ENCODE measurements around the gene SYNE1.
A peak's percentile ranks its signal among the peaks of the same experiment; 100 is the strongest.

The SYNE1 gene

DNA sequence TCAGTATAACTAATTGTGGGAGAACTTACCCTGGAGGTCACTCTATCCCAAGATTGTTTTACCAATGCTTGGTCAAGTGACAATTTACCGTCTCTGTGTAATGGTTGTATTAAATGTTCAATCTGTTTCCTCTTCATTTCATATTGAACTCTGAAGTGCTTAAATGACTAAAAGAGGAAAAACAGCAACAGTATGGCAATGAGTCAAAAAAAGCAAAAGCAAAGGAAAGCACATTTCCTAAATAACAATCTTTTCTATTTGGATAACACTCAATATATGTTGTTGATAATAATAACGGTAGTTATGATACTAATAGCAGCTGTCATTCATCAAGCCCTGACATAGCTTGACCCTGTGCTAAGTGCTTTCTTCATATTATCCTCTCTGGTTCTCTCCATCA lies 152.4 kb downstream of the SYNE1 start:
- no peak overlapping the region for H3K27ac ChIP-seq
- no peak for TF ChIP-seq Cebpa-rat (IDR thresholded peaks at IDR 0.05)
- no peak overlapping the region for H3K4me3 ChIP-seq
- H3K9ac ChIP-seq: no peak overlapping the region
- no peak overlapping the region for H3K4me2 ChIP-seq
- no peaks in the 10 kb centered on the region for H4K20me1 ChIP-seq
- no peaks in the 10 kb centered on the region for H3K4me1 ChIP-seq
- no peaks in the 10 kb centered on the region for H3K36me3 ChIP-seq
- H3K9me3 ChIP-seq (replicated peaks in 1 of 11): no peaks in the 10 kb centered on the region
- no peaks in the 10 kb centered on the region for H3K27me3 ChIP-seq

DNA sequence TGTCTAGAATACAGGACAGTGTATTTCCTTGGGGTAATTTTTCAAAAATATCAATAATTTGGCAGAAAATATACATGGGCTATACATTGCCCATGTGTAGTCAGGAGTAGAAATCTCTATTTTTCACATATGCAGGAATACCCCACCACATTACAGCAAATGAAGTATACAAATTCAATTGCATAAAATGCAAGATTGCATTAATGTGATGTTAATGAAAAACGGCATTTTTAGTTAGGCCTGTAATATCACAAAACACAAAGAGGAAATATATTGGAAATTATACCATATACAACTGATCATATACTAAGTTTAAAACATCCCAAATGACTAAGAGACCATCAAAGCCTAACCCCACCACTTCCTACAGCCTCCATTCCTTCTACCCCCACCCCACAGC lies 154.9 kb downstream of the SYNE1 start:
- H3K27me3 ChIP-seq: no peaks in the 10 kb centered on the region
- H3K9me3 ChIP-seq (replicated peaks in 1 of 11): no peaks in the 10 kb centered on the region
- H3K9ac ChIP-seq: no peak overlapping the region
- no peak overlapping the region for H3K4me2 ChIP-seq
- no peaks in the 10 kb centered on the region for H3K36me3 ChIP-seq
- H4K20me1 ChIP-seq: no peaks in the 10 kb centered on the region
- H3K27ac ChIP-seq: no peak overlapping the region
- no peak overlapping the region for H3K4me3 ChIP-seq
- no peak for TF ChIP-seq Cebpa-rat (IDR thresholded peaks at IDR 0.05)
- H3K4me1 ChIP-seq: no peaks in the 10 kb centered on the region

DNA sequence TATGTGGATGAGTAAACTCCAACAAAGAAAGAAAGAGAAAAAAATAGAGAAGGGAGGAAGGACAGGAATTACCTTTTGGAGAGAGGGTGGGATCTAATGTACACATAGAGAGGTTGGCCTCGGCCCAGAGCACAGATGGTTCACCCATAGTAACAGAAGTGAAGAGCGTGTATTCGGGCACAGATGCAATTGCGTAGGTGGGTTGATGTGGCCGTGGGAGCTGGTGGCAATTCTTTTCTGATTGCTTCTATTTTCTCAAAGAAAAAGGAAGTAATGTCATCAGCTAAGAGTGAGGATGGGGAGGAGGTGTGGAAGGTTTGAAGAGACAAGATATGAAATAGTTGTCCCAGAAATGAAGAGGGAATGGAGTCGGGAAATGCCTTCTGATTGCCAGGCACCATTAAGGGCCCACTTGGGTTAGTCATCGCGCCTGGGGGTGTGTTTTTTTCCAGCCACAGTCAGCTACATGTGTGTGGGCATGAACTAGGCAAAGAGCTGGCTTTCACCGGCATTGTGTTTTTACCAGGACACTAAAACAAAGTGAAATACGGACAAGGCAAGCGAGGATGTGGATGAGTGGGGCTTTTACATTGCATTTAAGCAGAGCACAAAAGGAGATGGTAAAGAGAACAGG lies 158.7 kb downstream of the SYNE1 start:
- no peak overlapping the region for H3K4me2 ChIP-seq
- H3K27ac ChIP-seq: no peak overlapping the region
- no peaks in the 10 kb centered on the region for H3K4me1 ChIP-seq
- H4K20me1 ChIP-seq: no peaks in the 10 kb centered on the region
- no peaks in the 10 kb centered on the region for H3K27me3 ChIP-seq
- H3K9me3 ChIP-seq (replicated peaks in 1 of 11): no peaks in the 10 kb centered on the region
- no peak for TF ChIP-seq Cebpa-rat (IDR thresholded peaks at IDR 0.05)
- H3K9ac ChIP-seq: no peak overlapping the region
- no peaks in the 10 kb centered on the region for H3K36me3 ChIP-seq
- H3K4me3 ChIP-seq: no peak overlapping the region

DNA sequence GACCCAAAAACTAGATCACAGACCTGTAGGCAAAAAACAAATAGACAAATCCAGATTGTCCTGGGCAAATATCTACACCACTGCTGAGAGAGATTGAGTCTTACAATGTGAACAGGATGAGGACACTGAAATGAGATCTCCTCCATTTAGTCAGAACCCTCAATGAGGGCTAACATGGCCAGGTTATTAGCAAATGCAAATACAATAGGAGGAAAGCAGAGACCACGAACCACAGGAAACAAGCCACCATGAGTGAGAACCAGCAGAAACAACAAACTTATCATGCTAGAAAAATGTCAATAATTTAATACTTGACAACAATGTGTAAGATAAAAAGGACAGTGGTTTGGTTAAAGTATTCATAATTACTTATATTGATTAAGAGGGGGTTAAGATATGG lies 162.8 kb downstream of the SYNE1 start:
- H3K9ac ChIP-seq: no peak overlapping the region
- no peaks in the 10 kb centered on the region for H3K9me3 ChIP-seq (replicated peaks in 1 of 11)
- H3K36me3 ChIP-seq: no peaks in the 10 kb centered on the region
- TF ChIP-seq Cebpa-rat (IDR thresholded peaks at IDR 0.05): no peak
- H4K20me1 ChIP-seq: no peaks in the 10 kb centered on the region
- H3K4me3 ChIP-seq: no peak overlapping the region
- no peaks in the 10 kb centered on the region for H3K27me3 ChIP-seq
- no peak overlapping the region for H3K27ac ChIP-seq
- no peak overlapping the region for H3K4me2 ChIP-seq
- no peaks in the 10 kb centered on the region for H3K4me1 ChIP-seq

DNA sequence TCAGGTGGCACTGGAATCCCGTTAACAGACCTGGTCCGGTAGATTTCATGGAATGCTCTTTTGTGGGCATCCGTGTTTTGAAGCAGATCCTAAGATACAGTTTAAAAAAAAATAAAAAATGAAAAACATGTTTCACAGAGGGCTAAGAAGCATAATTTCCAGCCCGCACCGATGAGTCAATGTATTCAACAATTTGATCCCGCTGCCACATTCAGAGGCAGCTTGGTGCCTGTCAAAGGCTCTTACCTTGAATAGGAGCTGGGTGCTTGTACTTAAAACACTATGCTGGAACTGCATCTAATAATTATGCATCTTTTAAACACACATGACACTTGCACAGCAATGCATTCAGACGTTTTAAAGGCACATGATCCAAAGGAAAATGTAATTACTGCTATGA lies 164.8 kb downstream of the SYNE1 start:
- Histone ChIP-seq H3K27ac (no peak overlapping the region), H3K9ac (no peak overlapping the region), H4K20me1 (no peaks in the 10 kb centered on the region), H3K4me3 (no peak overlapping the region), H3K9me3 (replicated peaks in 1 of 11) (no peaks in the 10 kb centered on the region), H3K4me2 (no peak overlapping the region), H3K4me1 (no peaks in the 10 kb centered on the region), H3K36me3 (no peaks in the 10 kb centered on the region), H3K27me3 (no peaks in the 10 kb centered on the region)
- no peak for TF ChIP-seq Cebpa-rat (IDR thresholded peaks at IDR 0.05)

DNA sequence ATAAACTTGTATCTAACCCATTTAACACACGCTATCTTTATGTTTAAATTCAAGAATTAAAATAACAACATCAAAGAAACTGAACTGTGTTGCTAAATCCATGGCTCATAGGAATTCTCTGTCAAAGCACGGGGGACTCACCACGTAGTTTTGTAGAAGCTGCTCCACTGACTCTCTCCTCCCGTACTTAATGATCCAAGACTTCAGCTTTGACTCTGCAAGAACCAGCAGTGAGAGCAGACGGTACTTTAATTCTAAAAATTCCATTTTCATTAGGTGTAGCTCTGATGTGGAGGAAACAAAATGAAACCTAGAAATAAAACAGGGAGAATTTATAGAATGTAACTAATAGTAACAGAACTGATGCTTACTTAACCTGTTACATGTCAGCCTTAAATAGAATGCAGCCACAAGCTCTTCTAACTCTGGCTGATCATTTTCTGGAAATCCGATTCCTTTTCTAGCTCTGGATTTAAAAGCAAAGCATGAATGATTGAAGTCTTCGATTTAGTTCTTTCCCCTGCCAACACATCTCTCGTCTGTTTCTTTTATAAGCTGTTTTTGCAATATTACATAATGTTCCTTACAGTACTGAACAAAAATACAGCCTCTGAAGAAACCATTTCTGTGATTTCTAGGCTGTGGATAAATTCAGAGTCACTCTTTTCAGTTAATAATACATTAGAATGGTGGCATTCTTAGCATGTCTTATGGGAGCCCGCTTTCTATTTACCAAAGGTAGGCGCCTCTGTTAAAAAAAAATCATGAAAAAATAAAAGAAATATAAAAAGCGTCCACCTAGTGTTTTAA lies 165.5 kb downstream of the SYNE1 start:
- Histone ChIP-seq H3K4me1 (no peaks in the 10 kb centered on the region), H3K36me3 (no peaks in the 10 kb centered on the region), H4K20me1 (no peaks in the 10 kb centered on the region), H3K4me2 (no peak overlapping the region), H3K27me3 (no peaks in the 10 kb centered on the region), H3K9me3 (replicated peaks in 1 of 11) (no peaks in the 10 kb centered on the region), H3K27ac (no peak overlapping the region), H3K4me3 (no peak overlapping the region), H3K9ac (no peak overlapping the region)
- TF ChIP-seq Cebpa-rat (IDR thresholded peaks at IDR 0.05): no peak

DNA sequence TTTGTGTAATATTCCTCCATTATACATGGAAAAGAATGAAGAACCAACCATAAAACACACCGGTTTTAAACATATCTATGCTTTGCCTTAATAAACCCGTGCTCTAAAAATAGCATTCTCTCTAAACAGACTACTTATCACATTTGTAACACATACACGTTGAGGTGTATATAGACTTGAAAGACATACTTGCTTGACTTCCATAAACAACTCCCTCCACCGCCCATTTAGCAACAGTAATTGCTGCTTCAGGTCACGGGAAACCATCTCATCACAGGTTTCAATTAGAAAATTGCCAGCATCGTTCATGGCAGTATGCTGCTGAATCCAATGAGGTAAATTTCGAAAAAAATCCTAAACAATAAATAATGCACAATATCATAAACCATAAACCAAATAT lies 174.0 kb downstream of the SYNE1 start:
- no peaks in the 10 kb centered on the region for H3K9me3 ChIP-seq (replicated peaks in 1 of 11)
- H3K4me2 ChIP-seq: peak overlapping the region in 10 of 11 experiments; percentile 12 to 52 (median 30); a peak in 10 of 22 replicates
- H3K27ac ChIP-seq: no peak overlapping the region
- H3K27me3 ChIP-seq: no peaks in the 10 kb centered on the region
- no peaks in the 10 kb centered on the region for H4K20me1 ChIP-seq
- no peak overlapping the region for H3K4me3 ChIP-seq
- H3K4me1 ChIP-seq: peaks cover 0 to 6% (median 0%) of the 10 kb centered on the region in 10 experiments; a peak in 3 of 20 replicates
- no peak for TF ChIP-seq Cebpa-rat (IDR thresholded peaks at IDR 0.05)
- H3K9ac ChIP-seq: no peak overlapping the region
- H3K36me3 ChIP-seq: no peaks in the 10 kb centered on the region

DNA sequence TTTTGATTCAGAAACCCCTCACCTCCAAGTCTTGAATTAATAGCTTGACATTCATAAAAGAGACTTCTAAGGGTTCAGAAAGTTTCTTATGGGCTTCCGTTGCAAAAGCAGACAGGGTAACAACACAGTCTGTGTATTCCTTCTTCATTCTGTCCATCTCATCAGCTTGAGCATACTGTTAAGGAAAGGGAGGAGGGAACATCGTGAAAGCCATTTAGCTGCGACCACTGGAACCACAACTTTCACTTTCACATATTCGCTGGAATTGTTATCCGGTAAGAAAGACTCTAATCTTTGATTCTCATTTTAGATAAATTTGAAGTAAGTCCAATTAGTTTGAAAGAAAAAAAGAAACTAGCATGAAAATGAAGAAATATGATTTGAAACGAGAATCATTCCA lies 174.4 kb downstream of the SYNE1 start:
- H3K27ac ChIP-seq: no peak overlapping the region
- no peak for TF ChIP-seq Cebpa-rat (IDR thresholded peaks at IDR 0.05)
- H3K4me2 ChIP-seq: peak overlapping the region; percentile 12 to 52 (median 35); a peak in 19 of 22 replicates
- peak overlapping the region in 1 of 10 experiments; percentile 2; a peak in 2 of 20 replicates for H3K4me3 ChIP-seq
- H3K9ac ChIP-seq: no peak overlapping the region
- H3K4me1 ChIP-seq: peaks cover 0 to 6% (median 0%) of the 10 kb centered on the region in 10 experiments; a peak in 3 of 20 replicates
- H3K27me3 ChIP-seq: no peaks in the 10 kb centered on the region
- no peaks in the 10 kb centered on the region for H4K20me1 ChIP-seq
- H3K9me3 ChIP-seq (replicated peaks in 1 of 11): no peaks in the 10 kb centered on the region
- no peaks in the 10 kb centered on the region for H3K36me3 ChIP-seq

DNA sequence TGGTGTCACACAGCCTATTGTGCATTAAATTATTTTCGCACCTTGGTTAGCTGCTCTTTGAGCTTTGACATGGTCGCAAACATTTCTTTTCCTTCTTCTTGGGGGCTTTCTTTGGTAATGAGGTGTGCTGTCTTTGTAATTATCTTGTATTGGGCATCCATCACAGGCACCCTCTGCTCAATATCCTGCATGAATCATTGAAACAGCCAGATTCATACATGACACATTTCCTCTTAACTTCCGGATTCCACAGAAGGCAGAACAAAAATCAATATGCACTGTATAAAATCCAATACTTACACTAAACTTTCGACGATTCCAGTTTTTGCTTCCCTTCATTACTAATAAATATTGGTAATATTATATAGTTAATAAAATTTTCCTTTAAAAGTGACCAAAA lies 175.6 kb downstream of the SYNE1 start:
- 0 out of 22 replicates have a peak overlapping the region, but pooled peaks of 1 of the 11 experiments have one; percentile 15 for H3K9ac ChIP-seq
- H3K4me3 ChIP-seq: no peak overlapping the region
- TF ChIP-seq Cebpa-rat (IDR thresholded peaks at IDR 0.05): no peak
- H4K20me1 ChIP-seq: no peaks in the 10 kb centered on the region
- no peaks in the 10 kb centered on the region for H3K36me3 ChIP-seq
- H3K27me3 ChIP-seq: no peaks in the 10 kb centered on the region
- peaks cover 0 to 6% (median 0%) of the 10 kb centered on the region in 10 experiments; a peak in 3 of 20 replicates for H3K4me1 ChIP-seq
- H3K27ac ChIP-seq: no peak overlapping the region
- H3K4me2 ChIP-seq: no peak overlapping the region
- no peaks in the 10 kb centered on the region for H3K9me3 ChIP-seq (replicated peaks in 1 of 11)

All from BLaER1 treated with 17β-estradiol and CSF1 and Interleukin-3, amounts not matched to agents 10 nM and 100 nM (cell line).